Effector CD4-positive, alpha-beta T cell (primary cell): ENCODE data around the gene NUBP2.

Experiments
- DNase-seq: peaks from one replicate; pipeline ENCODE4 v3.0.0-alpha.2; 2020

NUBP2 gene

DNA sequence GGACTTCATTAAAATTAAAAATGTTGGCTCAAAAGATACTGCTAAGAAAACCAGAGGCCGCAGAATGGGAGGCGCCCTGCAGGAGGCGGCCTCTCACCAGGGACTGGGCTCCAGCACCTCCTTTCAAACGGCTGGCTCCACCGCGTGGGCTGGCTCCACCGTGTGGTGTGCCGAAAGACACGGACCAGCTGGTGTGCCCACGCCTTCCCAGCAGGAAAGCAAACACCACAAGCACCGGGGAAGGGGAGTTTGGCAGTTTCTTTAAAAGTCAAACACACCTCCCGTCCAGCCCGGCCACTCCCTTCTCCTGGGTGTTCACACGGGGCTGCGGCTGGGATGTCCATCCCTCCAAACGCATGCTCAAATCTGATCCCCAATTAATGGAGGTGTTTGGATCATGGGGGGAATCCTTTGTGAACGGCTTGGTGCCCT lies 30.0 kb downstream of the NUBP2 start:
- DNase-seq, result peak; percentile 30

DNA sequence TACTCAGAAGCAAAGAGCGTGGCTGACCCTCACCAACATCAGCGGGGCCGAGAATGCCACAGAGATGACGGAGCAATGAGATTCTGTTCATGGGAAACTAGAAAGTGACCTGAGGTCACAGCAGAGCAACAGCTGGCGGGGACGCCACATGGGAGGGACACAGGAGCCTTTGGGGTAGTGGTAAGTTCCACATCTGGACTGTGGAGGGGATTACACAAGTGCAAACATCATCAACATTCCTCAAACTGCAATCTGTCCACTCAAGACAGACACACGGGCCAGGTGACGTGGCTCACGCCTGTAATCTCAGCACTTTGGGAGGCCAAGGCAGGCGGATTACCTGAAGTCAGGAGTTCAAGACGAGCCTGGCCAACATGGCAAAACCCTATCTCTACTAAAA lies 32.7 kb downstream of the NUBP2 start:
- DNase-seq, result no peak

DNA sequence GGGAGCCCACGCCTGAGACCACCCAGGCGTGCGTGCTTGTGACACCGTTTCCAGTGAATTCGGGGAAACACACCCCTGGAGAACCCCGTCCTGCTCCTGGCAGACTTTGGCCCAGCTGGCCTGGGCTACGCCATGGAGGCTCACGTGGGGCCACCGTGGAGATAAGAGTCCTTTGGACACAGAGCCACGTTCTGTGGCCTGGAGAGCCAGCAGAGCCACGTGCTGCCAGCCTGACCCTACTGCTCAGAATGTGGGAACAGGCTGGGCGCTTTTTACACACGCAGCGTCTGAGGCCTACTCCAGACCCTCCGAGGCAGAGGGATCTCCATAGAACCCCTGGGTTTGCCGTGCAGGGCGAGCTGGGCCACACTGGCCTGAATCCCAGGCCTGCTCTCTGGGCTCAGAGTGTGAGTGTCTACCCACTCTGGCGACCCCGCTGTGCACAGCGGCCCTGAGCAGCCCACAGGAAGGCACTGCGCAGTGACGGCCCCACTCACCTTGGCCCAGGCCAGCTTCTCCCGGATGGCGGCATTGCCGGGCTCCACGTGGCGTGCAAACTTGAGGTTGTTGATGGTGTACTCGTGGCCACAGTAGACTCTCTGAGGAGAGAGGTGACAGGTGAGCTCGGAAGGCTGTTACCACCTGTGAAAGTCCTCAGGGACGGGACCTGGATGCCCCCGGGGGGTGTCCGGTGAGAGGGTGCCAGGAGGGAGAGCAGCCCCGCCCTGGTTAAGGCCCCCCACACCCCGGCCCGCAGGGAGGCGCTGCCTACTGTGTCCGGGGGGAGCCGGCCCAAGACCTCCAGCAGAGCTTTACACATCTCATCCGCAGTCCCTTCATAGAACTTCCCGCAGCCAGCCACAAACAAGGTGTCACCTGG lies 33.9 kb downstream of the NUBP2 start:
- no peak for DNase-seq

DNA sequence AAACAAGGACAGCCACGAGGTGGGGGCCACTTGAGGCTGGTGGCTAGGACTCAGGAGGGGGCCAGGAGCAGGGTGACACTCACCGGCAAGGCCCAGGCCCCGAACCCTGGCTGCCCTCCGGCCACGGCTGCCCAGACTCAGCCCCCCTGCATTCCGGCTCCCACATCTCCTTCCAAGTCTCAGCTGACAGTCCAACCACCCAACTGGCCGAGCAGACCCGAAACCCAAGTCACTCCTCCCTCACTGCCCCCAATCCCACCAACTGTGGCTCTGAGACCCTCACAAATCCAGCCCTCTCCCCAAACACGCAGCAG lies 34.5 kb downstream of the NUBP2 start:
- no peak for DNase-seq

DNA sequence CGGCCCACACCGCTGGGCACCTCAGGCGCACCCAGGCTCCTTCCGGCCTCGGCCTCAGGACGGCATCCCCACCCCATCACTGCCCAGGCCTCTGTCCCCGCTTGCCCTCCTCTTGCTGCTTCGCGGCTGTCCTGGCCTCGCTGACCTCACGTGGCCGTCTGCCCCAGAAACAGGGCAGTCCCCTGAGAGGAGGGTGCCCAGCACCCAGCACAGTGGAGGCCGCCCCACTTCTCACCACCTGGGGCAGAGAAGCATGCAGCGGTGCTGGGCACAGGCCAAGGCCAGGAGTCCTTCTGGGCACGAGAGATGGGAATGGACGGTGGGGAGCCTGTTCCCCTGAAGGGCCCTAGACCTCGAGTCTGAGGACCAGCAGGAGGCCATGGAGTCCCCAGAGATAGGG lies 35.0 kb downstream of the NUBP2 start:
- no peak for DNase-seq

DNA sequence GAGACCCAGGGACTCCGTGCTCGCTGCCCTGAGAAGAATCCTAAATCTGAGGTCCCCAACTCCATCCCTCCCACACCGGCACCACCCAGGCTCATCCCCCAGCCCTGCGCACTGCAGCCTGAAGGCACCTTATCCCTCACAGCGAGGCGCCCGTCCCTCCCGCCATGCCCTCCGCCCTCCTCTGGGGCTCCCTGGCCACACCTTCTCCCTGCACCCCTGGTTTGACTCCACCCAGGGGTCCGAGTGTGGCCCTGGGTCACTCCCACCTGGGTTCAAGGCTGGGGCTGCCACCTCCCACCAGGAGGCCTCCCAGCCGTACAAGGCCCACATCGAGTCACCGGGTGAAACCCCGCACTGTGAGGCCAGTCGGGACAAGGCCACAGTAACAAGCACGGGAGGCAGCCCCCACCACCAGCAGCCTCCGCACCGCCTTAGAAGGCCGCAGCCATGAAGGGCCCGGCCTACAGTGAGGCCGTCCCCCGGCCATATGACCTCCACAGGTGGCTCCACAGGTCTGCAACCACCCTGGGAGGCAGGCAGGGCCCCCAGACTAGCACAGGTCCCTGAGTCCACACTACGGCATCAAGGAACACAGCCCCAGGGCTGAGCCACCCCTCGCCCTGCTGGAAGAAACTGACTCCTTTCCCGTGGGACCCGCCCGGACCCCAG lies 35.6 kb downstream of the NUBP2 start:
- no peak for DNase-seq

DNA sequence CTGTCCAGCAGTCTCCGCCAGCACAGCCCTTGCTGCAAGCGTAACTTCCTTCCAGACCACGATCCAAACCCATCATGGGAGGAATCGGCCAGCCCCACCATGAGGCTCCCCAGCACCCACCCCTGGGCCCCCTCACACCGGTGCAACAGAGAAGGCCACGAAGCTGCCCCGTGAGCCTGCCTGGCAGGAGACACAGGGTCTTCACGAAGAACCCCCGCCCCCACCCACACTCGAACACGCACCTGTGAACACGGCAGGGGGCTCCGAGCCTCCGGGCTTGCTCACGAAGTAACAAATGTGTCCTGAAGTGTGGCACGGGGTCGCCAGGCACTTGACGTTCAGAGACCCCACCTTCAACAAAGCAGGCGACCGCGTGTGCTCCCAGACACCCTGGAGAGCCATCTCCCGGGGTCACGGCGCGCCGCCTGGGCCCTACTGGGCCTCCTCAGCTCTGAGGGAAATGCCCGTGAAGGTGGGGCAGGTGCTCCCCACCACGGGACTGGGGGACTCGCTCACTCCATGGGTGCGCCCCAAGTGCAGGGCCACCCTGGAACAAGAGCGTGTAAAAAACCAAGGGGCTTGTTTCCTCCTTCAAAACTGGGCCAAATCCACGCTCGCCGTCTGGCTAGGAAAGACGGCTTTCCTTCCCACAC lies 36.2 kb downstream of the NUBP2 start:
- no peak for DNase-seq

DNA sequence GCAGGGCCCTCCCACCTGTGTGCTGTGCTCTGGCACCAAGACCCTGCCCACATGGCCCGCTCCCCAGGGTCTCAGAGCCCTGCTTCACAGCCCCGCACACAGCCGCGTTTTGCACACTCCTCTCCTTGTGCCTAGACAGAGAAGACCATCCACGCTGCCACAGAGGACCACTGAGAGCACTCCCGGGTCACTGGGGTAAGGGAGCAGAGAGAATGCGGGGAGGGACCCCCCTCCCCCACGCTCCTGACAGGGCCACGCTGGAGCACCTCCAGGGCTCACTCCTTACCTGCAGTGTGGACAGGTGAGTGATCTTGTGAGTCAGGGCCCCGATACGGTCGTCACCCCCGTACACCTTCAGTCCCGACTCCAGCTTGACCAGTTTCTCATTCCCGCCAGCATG lies 36.9 kb downstream of the NUBP2 start:
- no peak for DNase-seq

DNA sequence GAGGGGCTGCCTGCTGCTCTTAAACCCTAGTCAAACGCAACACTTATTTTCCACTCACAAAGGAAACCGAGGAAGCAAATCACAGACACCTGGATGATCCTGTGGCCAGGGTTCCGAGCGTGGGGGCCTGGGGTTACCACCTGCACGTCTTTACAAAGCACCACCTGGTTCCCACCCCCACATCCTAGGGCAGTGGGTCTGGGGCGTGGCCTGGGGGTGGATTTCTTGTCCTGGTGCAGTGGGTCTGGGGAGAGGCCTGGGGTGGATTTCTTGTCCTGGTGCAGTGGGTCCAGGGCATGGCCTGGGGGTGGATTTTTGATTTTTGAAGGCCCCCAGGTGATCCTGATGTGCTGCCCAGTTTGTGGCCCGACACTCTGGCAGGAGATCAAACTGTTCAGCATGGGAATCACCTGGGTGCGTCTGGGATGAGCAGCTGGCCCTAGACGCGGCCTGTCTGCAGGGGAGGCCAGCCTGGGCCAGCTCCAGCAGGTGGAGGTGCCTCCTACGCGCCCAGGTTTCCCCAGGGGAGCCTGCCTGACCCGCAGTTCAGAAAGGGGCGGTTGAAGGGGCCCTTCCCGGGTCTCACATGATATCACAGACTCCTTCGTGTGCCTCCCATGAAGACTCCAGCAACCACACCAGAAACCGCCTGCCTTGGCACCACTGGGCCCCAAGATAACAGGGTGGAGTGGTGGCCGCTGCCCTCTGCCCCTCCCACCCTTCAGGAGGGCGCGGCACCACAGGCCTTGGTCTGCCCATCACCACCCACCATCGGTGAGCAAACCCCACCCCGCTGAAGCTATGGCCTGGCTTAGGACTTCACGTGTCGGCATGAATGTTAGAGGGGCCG lies 37.6 kb downstream of the NUBP2 start:
- DNase-seq, result no peak

DNA sequence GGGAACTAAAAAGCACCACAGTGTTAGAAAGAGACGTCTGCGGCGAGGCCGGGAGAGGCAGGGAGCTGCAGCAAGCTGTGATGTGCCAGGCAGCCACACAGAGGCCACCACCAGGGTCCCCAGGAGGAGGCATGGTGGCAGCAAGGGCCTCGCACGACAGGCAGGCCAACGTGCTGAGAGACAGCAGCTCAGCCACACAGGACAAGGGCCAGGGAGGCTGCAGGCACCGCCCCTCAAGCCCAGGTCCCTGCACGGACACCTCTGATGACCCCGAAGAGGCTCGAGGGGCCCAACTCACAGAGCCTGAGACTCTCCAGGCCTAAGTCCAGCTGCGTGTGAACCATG lies 38.2 kb downstream of the NUBP2 start:
- no peak for DNase-seq

DNA sequence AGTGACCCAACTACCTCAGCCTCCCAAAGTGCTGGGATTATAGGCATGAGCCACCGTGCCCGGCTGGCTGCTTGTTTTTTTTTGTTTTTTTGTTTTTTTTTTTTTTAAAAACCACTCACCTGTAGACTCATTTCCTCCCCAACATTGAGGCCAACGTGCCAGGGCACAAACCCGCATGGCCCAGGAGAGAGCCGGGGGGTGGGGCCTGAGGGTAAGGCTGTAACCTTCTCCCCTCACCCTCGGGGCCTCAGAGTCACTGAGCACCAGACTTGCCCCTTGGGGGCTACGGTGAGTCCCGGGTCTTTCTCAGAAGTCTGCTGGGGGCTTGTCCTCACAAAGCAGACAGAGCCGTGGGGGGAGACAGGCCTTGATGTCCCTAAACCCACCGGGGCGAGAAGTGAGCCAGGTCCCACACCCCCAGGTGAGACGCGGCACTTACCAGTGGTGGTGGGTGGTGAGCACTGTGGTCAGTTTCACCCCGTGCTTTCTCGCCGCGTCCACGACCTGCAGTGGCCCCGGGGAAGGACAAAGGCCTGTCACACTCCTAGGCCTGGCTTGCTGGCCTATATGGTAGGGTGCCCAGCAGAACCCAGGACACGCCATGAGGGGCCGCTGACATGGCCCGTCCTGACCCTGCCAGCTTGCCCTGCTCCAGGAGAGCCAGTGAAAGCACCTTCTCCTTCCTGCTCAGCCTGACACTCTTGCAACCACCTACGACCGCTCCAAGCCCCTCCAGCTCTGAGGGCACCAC lies 39.3 kb downstream of the NUBP2 start:
- no peak for DNase-seq

DNA sequence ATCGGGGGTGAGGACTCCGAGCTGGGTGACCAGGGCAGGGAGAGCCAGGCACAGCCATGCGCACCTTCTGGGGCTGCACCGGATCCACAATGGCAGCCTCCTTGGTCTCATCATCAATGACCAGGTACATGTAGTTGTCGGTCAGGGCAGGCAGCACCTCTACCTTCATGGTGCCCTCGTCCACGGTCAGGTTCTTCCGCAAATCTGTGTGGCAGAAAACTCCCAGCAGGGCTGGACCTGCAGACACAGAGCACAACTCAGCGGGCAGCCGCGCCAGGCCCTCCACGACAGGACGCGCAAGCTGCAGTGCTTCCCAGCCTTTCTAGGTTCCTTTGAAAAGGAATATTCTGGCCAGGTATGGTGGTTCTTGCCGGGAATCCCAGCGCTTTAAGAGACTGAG lies 40.0 kb downstream of the NUBP2 start:
- no peak for DNase-seq

DNA sequence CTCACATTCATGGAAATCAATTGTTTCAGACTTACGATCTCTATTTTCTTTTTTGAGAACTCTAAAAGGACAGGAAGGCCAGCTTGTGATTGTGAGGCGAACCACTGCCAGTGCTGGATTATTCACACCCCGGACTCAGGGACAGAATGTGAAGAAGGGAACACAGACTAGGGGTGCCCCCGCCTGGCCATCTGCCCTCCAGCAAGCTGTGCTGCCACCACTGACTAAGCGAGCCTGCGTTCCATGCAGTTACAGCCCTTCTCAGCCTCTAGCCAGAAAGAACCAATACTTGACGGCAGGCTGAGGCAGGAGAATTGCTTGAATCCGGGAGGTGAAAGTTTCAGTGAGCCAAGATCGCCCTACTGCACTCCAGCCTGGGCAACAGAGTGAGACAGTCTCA lies 41.1 kb downstream of the NUBP2 start:
- DNase-seq, result no peak

DNA sequence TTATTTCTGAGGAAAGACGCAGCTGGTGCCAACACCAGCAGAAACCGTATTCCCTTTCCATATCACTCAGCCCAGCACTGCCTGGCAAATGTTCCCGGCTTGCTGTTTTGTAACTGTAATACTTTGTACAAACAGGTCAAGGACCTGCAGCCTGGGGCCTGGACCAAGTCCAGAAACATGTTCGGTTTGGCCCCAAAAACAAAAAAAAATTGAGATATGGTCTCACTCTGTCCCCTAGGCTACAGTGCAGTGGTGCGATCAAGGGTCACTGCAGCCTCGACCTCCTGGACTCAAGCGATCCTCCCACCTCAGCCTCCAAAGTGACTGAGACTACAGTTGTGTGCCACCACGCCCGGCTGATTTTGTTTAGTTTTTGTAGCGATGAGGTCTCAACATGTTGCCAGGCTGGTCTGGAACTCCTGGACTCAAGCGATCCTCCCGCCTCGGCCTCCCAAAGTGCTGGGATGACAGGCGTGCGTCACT lies 42.7 kb downstream of the NUBP2 start:
- no peak for DNase-seq

DNA sequence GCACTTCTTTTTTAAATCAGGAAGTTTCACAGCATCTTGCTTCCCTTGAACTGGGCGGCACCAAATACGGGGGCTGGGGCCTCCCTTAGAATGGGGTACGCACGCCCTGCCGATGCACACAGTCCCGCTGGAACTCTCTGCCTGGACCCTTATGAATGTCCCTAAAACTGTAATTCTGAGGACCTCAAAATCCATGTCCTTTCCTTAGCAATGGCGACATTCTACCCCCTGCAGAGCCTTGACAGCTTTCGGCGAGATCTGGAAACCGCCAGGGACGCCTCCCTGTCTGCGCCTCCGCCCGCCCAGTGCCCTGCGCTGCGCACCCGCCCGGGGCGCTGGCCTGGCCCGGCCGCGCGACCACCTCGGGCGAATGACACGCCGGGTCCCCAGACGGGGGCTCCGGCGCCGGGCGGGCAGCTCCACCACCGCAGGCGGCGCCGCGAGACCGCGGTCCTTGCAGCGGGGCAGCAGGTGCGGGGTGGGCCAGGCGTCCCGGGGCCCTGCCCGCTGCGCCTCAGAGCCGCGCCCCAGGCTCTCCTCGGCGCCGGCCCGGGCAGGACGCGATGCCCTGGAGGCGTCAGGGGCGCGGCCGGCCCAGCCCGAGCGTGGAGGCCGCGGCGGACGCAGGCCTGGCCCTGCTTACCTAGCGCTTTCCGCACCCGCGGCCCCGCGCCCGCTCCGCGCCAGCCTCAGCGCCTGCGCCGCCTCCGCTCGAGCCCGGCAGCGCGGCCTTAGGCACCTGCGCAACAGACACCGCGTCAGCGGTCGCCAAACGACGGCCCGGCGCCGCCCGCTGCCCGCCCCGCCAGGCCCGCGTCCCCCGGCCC lies 43.3 kb downstream of the NUBP2 start:
- peak; percentile 65 for DNase-seq

DNA sequence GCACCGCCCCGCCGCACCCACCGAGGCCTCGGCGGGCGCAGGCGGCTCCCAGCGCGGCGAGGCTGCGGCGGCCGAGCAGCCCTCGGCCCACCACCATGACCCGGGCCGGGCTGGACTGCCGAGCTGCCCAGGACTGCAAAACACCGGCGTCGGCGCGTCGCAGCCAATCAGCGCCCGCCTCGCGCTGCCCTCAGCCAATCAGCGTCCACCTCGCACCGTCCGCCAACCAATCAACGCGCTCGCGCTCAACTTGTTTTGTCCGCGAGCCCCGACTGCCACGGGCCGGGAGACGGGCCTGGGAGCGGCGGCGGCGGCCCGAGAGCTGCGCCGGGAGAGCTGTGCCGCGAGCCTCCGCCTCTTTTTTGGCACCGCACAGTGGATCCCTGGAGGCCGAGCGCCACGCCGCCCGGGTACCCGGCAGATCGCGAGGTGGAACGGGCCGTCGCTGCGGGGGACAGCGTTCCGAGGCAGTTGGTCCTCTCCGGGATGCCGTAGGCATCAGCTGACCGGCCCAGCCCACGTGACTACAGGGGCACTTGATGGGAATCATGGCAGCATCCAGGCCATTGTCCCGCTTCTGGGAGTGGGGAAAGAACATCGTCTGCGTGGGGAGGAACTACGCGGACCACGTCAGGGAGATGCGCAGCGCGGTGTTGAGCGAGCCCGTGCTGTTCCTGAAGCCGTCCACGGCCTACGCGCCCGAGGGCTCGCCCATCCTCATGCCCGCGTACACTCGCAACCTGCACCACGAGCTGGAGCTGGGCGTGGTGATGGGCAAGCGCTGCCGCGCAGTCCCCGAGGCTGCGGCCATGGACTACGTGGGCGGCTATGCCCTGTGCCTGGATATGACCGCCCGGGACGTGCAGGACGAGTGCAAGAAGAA lies 44.2 kb downstream of the NUBP2 start, which contains the start of the genes FAHD1 and HAGH:
TSS of gene FAHD1 (plus strand) at position 516 of the 883 bp plus-strand sequence. CDS start at position 549, 33 bp downstream.
TSS of gene HAGH (minus strand) at position 135 of the 883 bp plus-strand sequence. CDS start at position 97, 38 bp downstream.
- peak; percentile 86 for DNase-seq

DNA sequence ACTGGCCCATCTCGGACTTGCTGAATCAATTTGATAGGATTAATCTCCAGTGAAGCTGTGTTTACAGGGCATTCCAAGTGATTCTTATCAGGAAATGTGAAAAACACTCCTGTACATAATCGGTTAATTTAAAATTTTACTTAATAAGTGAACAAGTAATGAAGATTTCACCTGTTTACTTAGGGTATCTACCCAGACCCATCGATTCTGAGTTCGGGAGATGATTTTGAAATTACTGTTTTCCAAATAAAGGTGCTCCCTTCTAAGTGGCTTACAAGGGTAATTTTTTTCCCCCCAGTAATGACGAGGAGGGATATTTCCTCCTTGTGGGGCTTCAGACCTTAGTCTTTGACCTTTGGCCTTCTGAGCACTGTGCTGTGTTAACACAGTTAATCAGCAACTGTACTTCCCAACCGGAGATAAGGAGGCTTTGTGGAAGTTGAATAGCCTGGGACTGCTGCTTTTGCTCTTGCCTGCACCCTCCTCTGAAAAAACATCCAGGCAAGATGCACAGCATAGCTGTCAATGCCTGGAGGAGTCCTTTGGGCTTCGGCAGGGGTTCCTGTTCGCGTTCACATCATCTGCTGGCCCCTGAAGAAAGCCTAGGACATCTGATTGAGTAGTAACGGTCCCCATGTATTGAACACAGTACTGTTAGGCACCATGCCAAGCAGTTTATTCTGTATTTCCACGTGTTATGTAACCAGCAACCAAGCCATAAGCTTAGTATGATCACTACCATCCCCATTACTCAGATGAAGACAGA lies 46.1 kb downstream of the NUBP2 start:
- DNase-seq, result no peak

DNA sequence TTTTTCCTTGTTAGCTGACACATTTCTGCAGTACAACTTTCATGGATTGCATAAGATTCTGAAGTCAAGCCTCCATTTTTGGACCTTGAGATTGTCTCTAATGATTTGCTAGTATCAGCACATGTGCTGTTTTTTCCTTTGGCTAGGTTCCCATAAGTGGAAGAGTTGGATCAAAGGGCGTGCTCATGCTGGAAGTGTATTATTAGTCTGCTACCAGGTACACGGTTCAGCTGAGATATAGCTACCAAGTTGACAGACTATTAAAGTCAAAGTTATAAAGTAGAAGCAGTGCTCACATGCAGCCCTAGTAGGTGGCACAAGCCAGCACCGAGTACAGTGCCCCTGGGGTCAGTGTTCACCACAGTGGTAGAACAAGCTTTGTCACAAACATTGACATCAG lies 47.5 kb downstream of the NUBP2 start:
- DNase-seq, result no peak
